PC-3 (cell line): ENCODE results near the gene FBXO41. TPM values are rescaled to one million over a fixed set of nuclear protein-coding genes. Genes with fewer than 3 reads are reported as not detected.

ENCODE experiments used
- ATAC-seq: fragments of 200-7000 bp; cut with Tn5 transposase; 2 replicates; pipeline ENCODE4 v1.9.1; 2020; ENCODE audit warnings: mild to moderate bottlenecking, moderate library complexity
- BruUV-seq: library from RNA; stranded (reverse); fragments of 400-500 nt; replicated peaks from 2 replicates; lab custom pipeline; 2021; lab: Mats Ljungman, UMichigan
- CTCF ChIA-PET: fragments of 300-600 bp; sonication (Branson Sonifier 250); formaldehyde crosslinking; loops from one replicate; lab custom pipeline; 2022; ENCODE audit warnings: antibody characterized with exemption; lab: Charles Lee
- POLR2A ChIA-PET: fragments of 300-600 bp; sonication (Branson Sonifier 250); formaldehyde crosslinking; loops from one replicate; lab custom pipeline; 2022; ENCODE audit warnings: antibody characterized with exemption; ENCODE audit not compliant: unreplicated experiment; lab: Charles Lee
- DNase-seq: peaks from one replicate; pipeline ENCODE4 v3.0.0-alpha.2; 2015
- H2AFZ ChIP-seq: fragments of 300-600 bp; sonication (generic); 2 replicates; pipeline ENCODE4 v1.6.0; 2016; ENCODE audit warnings: antibody characterized with exemption, low read length
- H3F3A ChIP-seq: fragments of 300-600 bp; sonication (generic); one replicate; pipeline ENCODE4 v1.6.0; 2017; ENCODE audit warnings: antibody characterized with exemption, low read length, control low read depth, mild to moderate bottlenecking; ENCODE audit not compliant: unreplicated experiment
- H3K27ac ChIP-seq: fragments of 300-600 bp; sonication (generic); 2 replicates; pipeline ENCODE4 v1.5.1; 2016; ENCODE audit warnings: mild to moderate bottlenecking, low read length
- H3K27me3 ChIP-seq: fragments of 300-600 bp; sonication (generic); 2 replicates; pipeline ENCODE4 v1.6.1; 2016; ENCODE audit warnings: low read length, mixed read lengths
- H3K36me3 ChIP-seq: fragments of 300-600 bp; sonication (generic); 2 replicates; pipeline ENCODE4 v1.6.1; 2016; ENCODE audit warnings: low read depth, mixed run types, low read length, mixed read lengths
- H3K4me1 ChIP-seq: fragments of 300-600 bp; sonication (generic); 2 replicates; pipeline ENCODE4 v1.5.1; 2016; ENCODE audit warnings: low read length; ENCODE audit not compliant: insufficient read depth
- H3K4me2 ChIP-seq: fragments of 300-600 bp; sonication (generic); 2 replicates; pipeline ENCODE4 v1.6.0; 2016; ENCODE audit warnings: low read length
- H3K4me3 ChIP-seq: fragments of 300-600 bp; sonication (generic); 2 replicates; pipeline ENCODE4 v1.5.1; 2016; ENCODE audit warnings: mild to moderate bottlenecking, low read length, mixed read lengths
- H3K79me2 ChIP-seq: fragments of 300-600 bp; sonication (generic); 2 replicates; pipeline ENCODE4 v1.6.1; 2017; ENCODE audit warnings: low read length, mixed read lengths
- H3K9ac ChIP-seq: fragments of 300-600 bp; sonication (generic); 2 replicates; pipeline ENCODE4 v1.6.0; 2016; ENCODE audit warnings: mild to moderate bottlenecking, low read length
- H3K9me2 ChIP-seq: fragments of 300-600 bp; sonication (generic); replicated peaks from 2 replicates; pipeline ENCODE4 v1.6.1; 2016; ENCODE audit warnings: mixed run types, low read length, mixed read lengths
- H3K9me3 ChIP-seq: fragments of 300-600 bp; sonication (generic); 2 replicates; pipeline ENCODE4 v1.6.1; 2016; ENCODE audit warnings: low read length, mixed read lengths
- H4K20me1 ChIP-seq: fragments of 300-600 bp; sonication (generic); 2 replicates; pipeline ENCODE4 v1.6.1; 2016; ENCODE audit warnings: low read length, mixed read lengths
- CTCF ChIP-seq: fragments of 300-600 bp; sonication (generic); conservative IDR thresholded peaks from 2 replicates; pipeline ENCODE4 v1.5.1; 2017; ENCODE audit warnings: antibody characterized with exemption, low read depth, mild to moderate bottlenecking, low read length
- EZH2 ChIP-seq: fragments of 300-600 bp; sonication (generic); IDR thresholded peaks from one replicate; pipeline ENCODE4 v1.6.1; 2017; ENCODE audit warnings: antibody characterized with exemption, mild to moderate bottlenecking, low read length; ENCODE audit not compliant: unreplicated experiment
- EZH2phosphoT487 ChIP-seq: fragments of 300-600 bp; sonication (generic); IDR thresholded peaks from 2 replicates; pipeline ENCODE4 v1.6.1; 2018; ENCODE audit warnings: mild to moderate bottlenecking, antibody characterized with exemption, low read length, borderline replicate concordance
- intact Hi-C: fragments of 100-400 bp; cut with micrococcal nuclease; formaldehyde crosslinking; loops from 2 replicates; pipeline ENCODE4 v1.9.0; 2023
- total RNA-seq: library from RNA; depleted of rRNA; stranded (reverse); fragments of >200 nt; gene quantifications from 2 replicates; pipeline ENCODE4 v1.2.3, GENCODE V29; 2014

The FBXO41 gene
- total RNA-seq, 1 experiment from 2014 or later = 4.2 TPM

- no peaks in the 10 kb centered on the region for H3F3A ChIP-seq
- H3K4me1 ChIP-seq = no peaks in the 10 kb centered on the region
- H2AFZ ChIP-seq = no peak overlapping the region
- peak; percentile 32 for TF ChIP-seq EZH2
- no peak for TF ChIP-seq CTCF
- H3K36me3 ChIP-seq = no peaks in the 10 kb centered on the region
- no peak overlapping the region for H3K27ac ChIP-seq
- H3K4me2 ChIP-seq = peak overlapping the region; percentile 80
- POLR2A ChIA-PET = no interaction called here
- H3K27me3 ChIP-seq = peaks cover 79% of the 10 kb centered on the region
- no peaks in the 10 kb centered on the region for H3K79me2 ChIP-seq
- no peak overlapping the region for H3K9ac ChIP-seq
- H4K20me1 ChIP-seq = no peaks in the 10 kb centered on the region
- BruUV-seq = no TSS peak
- no peaks in the 10 kb centered on the region for H3K9me3 ChIP-seq
- DNase-seq (no peak), ATAC-seq (no peak)
- peak overlapping the region; percentile 59 for H3K4me3 ChIP-seq
- no peaks in the 10 kb centered on the region for H3K9me2 ChIP-seq
- intact Hi-C loops = no loop called here
- CTCF ChIA-PET = no interaction called here
These were observed 8.7 kb upstream of the FBXO41 start for GRCh38 chr2:73292906-73293533.

GRCh38 chr2:73292316-73292905 lies 8.1 kb upstream of the FBXO41 start:
- CTCF ChIA-PET = no interaction called here
- ATAC-seq = no peak

More at GRCh38 chr2:73292316-73292905, 8.1 kb upstream of the FBXO41 start:
- POLR2A ChIA-PET = no interaction called here
- no peaks in the 10 kb centered on the region for H3F3A ChIP-seq
- no peaks in the 10 kb centered on the region for H3K9me3 ChIP-seq
- no peaks in the 10 kb centered on the region for H3K4me1 ChIP-seq
- no peaks in the 10 kb centered on the region for H3K79me2 ChIP-seq
- no peak overlapping the region for H3K9ac ChIP-seq
- H3K4me3 ChIP-seq = no peak overlapping the region
- no peaks in the 10 kb centered on the region for H3K9me2 ChIP-seq
- no peak overlapping the region for H3K4me2 ChIP-seq
- no peak overlapping the region for H3K27ac ChIP-seq
- TF ChIP-seq CTCF (no peak), EZH2phosphoT487 (no peak), EZH2 (no peak)
- no peak overlapping the region for H2AFZ ChIP-seq
- no TSS peak for BruUV-seq
- peaks cover 73% of the 10 kb centered on the region for H3K27me3 ChIP-seq
- DNase-seq = no peak
- intact Hi-C loops = no loop called here
- H3K36me3 ChIP-seq = no peaks in the 10 kb centered on the region
- no peaks in the 10 kb centered on the region for H4K20me1 ChIP-seq
